K562 (cell line): ENCODE results near the gene SLC35E3. TPM values are rescaled to one million over a fixed set of nuclear protein-coding genes. Genes with fewer than 3 reads are reported as not detected.

Experiments used
- ATAC-seq: fragments of 200-7000 bp; cut with Tn5 transposase; 3 replicates; pipeline ENCODE4 v1.9.1; 2020; ENCODE audit warnings: moderate library complexity
- BruUV-seq: library from RNA; stranded (reverse); fragments of 400-500 nt; replicated peaks from 2 replicates; lab custom pipeline; 2021; lab: Mats Ljungman, UMichigan
- CTCF ChIA-PET: fragments of 300-600 bp; formaldehyde crosslinking; extraction: SDS; loops from one replicate; lab custom pipeline; 2021; ENCODE audit warnings: low intra/inter-chr PET ratio; lab: Yijun Ruan, JAX
- POLR2A ChIA-PET: fragments of 300-600, 350-650 bp; sonication (Branson Sonifier 250); formaldehyde crosslinking; extraction: SDS; loops from one replicate; lab custom pipeline; 2021; ENCODE audit warnings: antibody characterized with exemption, inconsistent platforms; lab: Yijun Ruan, JAX
- DNase-seq, 4 experiments: peaks; one replicate each; pipeline versions ENCODE4 v3.0.0 to v3.0.0-alpha.2; 2011 to 2018; ENCODE audit warnings: low spot score in 3 of 4, mixed read lengths in 3 of 4; ENCODE audit errors: extremely low read depth in 1 of 4
- FAIRE-seq: peaks from 2 replicates; lab custom pipeline; 2011; peaks lifted over from hg19 to GRCh38; lab: Jason Lieb, UNC
- H2AFZ ChIP-seq: 2 replicates; pipeline ENCODE4 v1.6.0; 2011; ENCODE audit warnings: low read depth, low read length, control low read depth, inconsistent platforms
- H3K27ac ChIP-seq: fragments of 200-600 bp; 3 replicates; pipeline ENCODE4 v1.8.0; 2011; ENCODE audit warnings: low read depth, mild to moderate bottlenecking, control low read depth, inconsistent platforms, low read length, moderate library complexity, mixed read lengths; ENCODE audit errors: extremely low read depth
- H3K27me3 ChIP-seq, 2 experiments: fragments of 300-600 bp in 1 of 2; 2 replicates in 1 of 2; 3 replicates in 1 of 2; pipeline versions ENCODE4 v1.6.0 to v1.8.0; 2011; ENCODE audit warnings: inconsistent platforms in 2 of 2, low read length in 2 of 2, mild to moderate bottlenecking in 1 of 2, mixed read lengths in 1 of 2, moderate library complexity in 1 of 2; ENCODE audit not compliant: control insufficient read depth in 2 of 2, insufficient read depth in 2 of 2
- H3K36me3 ChIP-seq: fragments of 300-600 bp; 3 replicates; pipeline ENCODE4 v1.8.0; 2011; ENCODE audit warnings: mild to moderate bottlenecking, low read length, inconsistent platforms; ENCODE audit not compliant: control insufficient read depth, insufficient read depth
- H3K4me1 ChIP-seq, 2 experiments: fragments of 200-600 bp in 1 of 2; replicated peaks in 1 of 2; 2 replicates in 1 of 2; 3 replicates in 1 of 2; pipeline versions ENCODE4 v1.5.1 to v1.8.0; 2011; ENCODE audit warnings: inconsistent platforms in 2 of 2, low read length in 2 of 2, mild to moderate bottlenecking in 1 of 2, mixed read lengths in 1 of 2, moderate library complexity in 1 of 2; ENCODE audit not compliant: control insufficient read depth in 2 of 2, insufficient read depth in 2 of 2
- H3K4me2 ChIP-seq: 2 replicates; pipeline ENCODE4 v1.6.1; 2011; ENCODE audit warnings: low read length, control low read depth, inconsistent platforms, mixed read lengths; ENCODE audit not compliant: insufficient read depth
- H3K4me3 ChIP-seq: fragments of 200-600 bp; sonication (generic), shearing (Covaris generic); 2 replicates; pipeline ENCODE4 v1.5.1; 2016; ENCODE audit warnings: control low read depth, inconsistent platforms
- H3K79me2 ChIP-seq: fragments of 200-600 bp; 3 replicates; pipeline ENCODE4 v1.8.0; 2011; ENCODE audit warnings: low read length, inconsistent platforms; ENCODE audit not compliant: control insufficient read depth, insufficient read depth
- H3K9ac ChIP-seq, 2 experiments: 2 replicates each; pipeline versions ENCODE4 v1.6.0 to v1.6.1; 2011; ENCODE audit warnings: low read depth in 2 of 2, low read length in 2 of 2, control low read depth in 1 of 2, inconsistent platforms in 1 of 2, mild to moderate bottlenecking in 1 of 2, mixed read lengths in 1 of 2; ENCODE audit not compliant: insufficient read depth in 1 of 2
- H3K9me1 ChIP-seq: one replicate; pipeline ENCODE4 v1.6.0; 2011; ENCODE audit warnings: inconsistent platforms, mild to moderate bottlenecking, low read length, moderate library complexity; ENCODE audit not compliant: control insufficient read depth, insufficient read depth
- H3K9me3 ChIP-seq: replicated peaks from 2 replicates; pipeline ENCODE4 v1.5.1; 2011; ENCODE audit warnings: low read depth, low read length, inconsistent platforms; ENCODE audit not compliant: control insufficient read depth, insufficient read depth
- H4K20me1 ChIP-seq: replicated peaks from 2 replicates; pipeline ENCODE4 v1.6.1; 2011; ENCODE audit warnings: low read length, inconsistent platforms, mixed read lengths; ENCODE audit not compliant: control insufficient read depth, insufficient read depth
- ARID1B ChIP-seq: fragments of 450-650 bp; IDR thresholded peaks from 2 replicates; pipeline ENCODE4 v1.6.1; 2016; ENCODE audit warnings: antibody characterized with exemption, mild to moderate bottlenecking, inconsistent platforms
- CCAR2 ChIP-seq: fragments of 200-400 bp; formaldehyde crosslinking; IDR thresholded peaks from 2 replicates; pipeline ENCODE4 v1.6.1; 2017; ENCODE audit warnings: mild to moderate bottlenecking, low read depth, low read length
- CHD2 ChIP-seq: IDR thresholded peaks from 2 replicates; pipeline ENCODE4 v1.6.1; 2011; ENCODE audit warnings: low read depth, low read length
- ETV1 ChIP-seq: fragments of 450-650 bp; conservative IDR thresholded peaks from 2 replicates; pipeline ENCODE4 v1.6.1; 2016; ENCODE audit warnings: missing genetic modification characterization, control low read depth, low read depth, missing compliant biosample characterization
- FOXP1 ChIP-seq: sonication (generic); formaldehyde crosslinking; IDR thresholded peaks from 2 replicates; pipeline ENCODE4 v1.8.0; 2022; ENCODE audit warnings: mild to moderate bottlenecking, missing genetic modification reagents
- FUS ChIP-seq: fragments of 200-400 bp; formaldehyde crosslinking; optimal IDR thresholded peaks from 2 replicates; pipeline ENCODE3; 2017; ENCODE audit warnings: low read depth, low read length
- NCOA6 ChIP-seq: fragments of 450-650 bp; IDR thresholded peaks from 2 replicates; pipeline ENCODE4 v1.6.1; 2017; ENCODE audit warnings: mild to moderate bottlenecking
- SMARCA4 ChIP-seq: fragments of 450-650 bp; IDR thresholded peaks from 2 replicates; pipeline ENCODE4 v1.6.1; 2016
- SNRNP70 ChIP-seq: fragments of 200-400 bp; formaldehyde crosslinking; optimal IDR thresholded peaks from 2 replicates; pipeline ENCODE3; 2017; ENCODE audit warnings: low read depth, low read length
- TCF7L2 ChIP-seq: fragments of 150-350 bp; IDR thresholded peaks from 2 replicates; pipeline ENCODE4 v1.6.1; 2016; ENCODE audit warnings: low read depth, mild to moderate bottlenecking, low read length, moderate library complexity
- WHSC1 ChIP-seq: IDR thresholded peaks from one replicate; pipeline ENCODE4 v1.6.1; 2012; ENCODE audit warnings: low read length, control low read depth, inconsistent platforms
- ZFP36 ChIP-seq: fragments of 150-350 bp; IDR thresholded peaks from 2 replicates; pipeline ENCODE4 v1.6.1; 2018; ENCODE audit warnings: low read length, low read depth; ENCODE audit not compliant: partially characterized antibody
- ZNF24 ChIP-seq: fragments of 450-650 bp; IDR thresholded peaks from 2 replicates; pipeline ENCODE4 v1.6.1; 2016
- ZNF277 ChIP-seq: fragments of 250-450 bp; sonication (Bioruptor Pico); IDR thresholded peaks from 2 replicates; pipeline ENCODE4 v1.8.0; 2022; ENCODE audit warnings: inconsistent platforms, mild to moderate bottlenecking, moderate library complexity, borderline replicate concordance
- ZNF431 ChIP-seq: sonication (generic); formaldehyde crosslinking; IDR thresholded peaks from 2 replicates; pipeline ENCODE4 v1.8.0; 2022; ENCODE audit warnings: mild to moderate bottlenecking, missing genetic modification reagents
- WGBS: fragments of 100-300 bp; shearing (Covaris generic); methylation state at CpG from one replicate; pipeline ENCODE4 v1.1.6; 2016; ENCODE audit warnings: low coverage, mixed read lengths; ENCODE audit not compliant: insufficient coverage; ENCODE audit errors: missing lambda C conversion rate; 5-methylcytosine and 5-hydroxymethylcytosine counted together
- in situ Hi-C: fragments of 300-500 bp; cut with MboI; formaldehyde crosslinking; loops from 4 replicates; pipeline ENCODE4 v1.15.0; 2018; ENCODE audit warnings: inconsistent platforms, mixed read lengths
- intact Hi-C: fragments of 100-400 bp; cut with micrococcal nuclease; formaldehyde crosslinking; loops from 2 replicates; pipeline ENCODE4 v1.14.2; 2022
- polyA plus RNA-seq, 8 experiments: library from polyadenylated mRNA; depleted of rRNA in 4 of 8; stranded (reverse) in 5 of 8; unstranded in 3 of 8; fragments of >200 nt; fragmentation: Nextera tagmentation in 2 of 8; fragmentation: Illumina TruSeq in 1 of 8; extraction: Ambion mirVana in 2 of 8; extraction: Trizol in 1 of 8; gene quantifications; 2 replicates each; pipeline versions ENCODE4 v1.2.1 to v1.2.3, GENCODE V29; 2011 to 2014; ENCODE audit warnings: inconsistent platforms in 1 of 8, missing spikeins in 1 of 8
- total RNA-seq, 7 experiments: library from RNA; depleted of rRNA in 6 of 7; stranded (reverse); fragments of >200 nt in 6 of 7; fragmentation: Illumina TruSeq in 2 of 7; extraction: Trizol in 2 of 7; gene quantifications; 2 replicates each; pipeline versions ENCODE4 v1.2.1 to v1.2.3, GENCODE V29; 2011 to 2021; ENCODE audit warnings: low replicate concordance in 1 of 7
- TF ChIP-seq, protein P1 (sequence below): fragments of 250-450 bp; sonication (Bioruptor Pico); IDR thresholded peaks from 2 replicates; pipeline ENCODE4 v1.8.0; 2021; ENCODE audit warnings: mild to moderate bottlenecking, moderate library complexity
- TF ChIP-seq, protein P2 (sequence below): fragments of 450-650 bp; IDR thresholded peaks from 2 replicates; pipeline ENCODE4 v1.7.1; 2018; ENCODE audit warnings: mild to moderate bottlenecking, low read depth; ENCODE audit not compliant: partially characterized antibody

Gene SLC35E3
- total and polyA plus RNA-seq, 9 of the 15 experiments (the other 6 are each of a cell fraction or from before 2014, with no cell fraction given): 1.2 to 5.9 (median 3.8) TPM

DNA sequence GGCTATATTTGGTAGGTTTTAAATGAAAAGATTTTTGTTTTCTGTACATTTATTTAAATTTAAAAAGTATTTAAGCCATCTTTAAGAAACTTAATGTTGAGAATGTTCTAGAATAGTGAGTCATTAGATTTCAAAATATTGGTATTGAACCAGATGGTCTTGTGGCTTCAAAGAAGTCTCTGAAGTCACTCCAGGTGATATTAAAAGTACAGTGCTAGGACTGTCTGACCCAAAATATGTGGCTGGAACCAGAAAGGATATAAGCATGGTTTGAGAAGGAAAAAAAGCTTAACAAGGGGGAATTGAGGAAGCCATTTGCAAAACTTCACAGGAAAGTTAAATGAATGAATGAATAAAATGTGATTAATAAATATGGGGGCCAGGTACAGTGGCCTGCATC is 33.3 kb downstream of the SLC35E3 start (continued):
- TF ChIP-seq ETV1 (no peak), FUS (no peak), SMARCA4 (no peak), CCAR2 (no peak)
- TF ChIP-seq, protein P1, sequence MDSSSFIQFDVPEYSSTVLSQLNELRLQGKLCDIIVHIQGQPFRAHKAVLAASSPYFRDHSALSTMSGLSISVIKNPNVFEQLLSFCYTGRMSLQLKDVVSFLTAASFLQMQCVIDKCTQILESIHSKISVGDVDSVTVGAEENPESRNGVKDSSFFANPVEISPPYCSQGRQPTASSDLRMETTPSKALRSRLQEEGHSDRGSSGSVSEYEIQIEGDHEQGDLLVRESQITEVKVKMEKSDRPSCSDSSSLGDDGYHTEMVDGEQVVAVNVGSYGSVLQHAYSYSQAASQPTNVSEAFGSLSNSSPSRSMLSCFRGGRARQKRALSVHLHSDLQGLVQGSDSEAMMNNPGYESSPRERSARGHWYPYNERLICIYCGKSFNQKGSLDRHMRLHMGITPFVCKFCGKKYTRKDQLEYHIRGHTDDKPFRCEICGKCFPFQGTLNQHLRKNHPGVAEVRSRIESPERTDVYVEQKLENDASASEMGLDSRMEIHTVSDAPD (CRISPR knock-in tag): no peak

GRCh38 chr12:68780731-68781130 is 34.8 kb downstream of the SLC35E3 start:
- in situ Hi-C loops (no loop called here), intact Hi-C loops (no loop called here)
- H3K4me2 ChIP-seq: no peak overlapping the region
- H3K36me3 ChIP-seq: no peaks in the 10 kb centered on the region
- no peak overlapping the region for H3K27ac ChIP-seq
- H2AFZ ChIP-seq: no peak overlapping the region
- H3K9me1 ChIP-seq: no peaks in the 10 kb centered on the region
- no peaks in the 10 kb centered on the region for H3K27me3 ChIP-seq
- BruUV-seq: no TSS peak
- H4K20me1 ChIP-seq: no peaks in the 10 kb centered on the region
- no peaks in the 10 kb centered on the region for H3K9me3 ChIP-seq
- ChIA-PET CTCF (no interaction called here), POLR2A (interaction anchor here (1.1 kb wide), 2 partner anchors 9 to 27 kb away, joined by 3 to 4 read pairs; partner anchors contain the start of gene MDM2)
- FAIRE-seq (no peak), ATAC-seq (no peak), DNase-seq (no peak)
- H3K4me3 ChIP-seq: no peak overlapping the region
- no peak overlapping the region for H3K9ac ChIP-seq
- no peaks in the 10 kb centered on the region for H3K79me2 ChIP-seq
- 64% methylated on average over 6 of the region's 6 CpGs for WGBS
- TF ChIP-seq, protein P2, sequence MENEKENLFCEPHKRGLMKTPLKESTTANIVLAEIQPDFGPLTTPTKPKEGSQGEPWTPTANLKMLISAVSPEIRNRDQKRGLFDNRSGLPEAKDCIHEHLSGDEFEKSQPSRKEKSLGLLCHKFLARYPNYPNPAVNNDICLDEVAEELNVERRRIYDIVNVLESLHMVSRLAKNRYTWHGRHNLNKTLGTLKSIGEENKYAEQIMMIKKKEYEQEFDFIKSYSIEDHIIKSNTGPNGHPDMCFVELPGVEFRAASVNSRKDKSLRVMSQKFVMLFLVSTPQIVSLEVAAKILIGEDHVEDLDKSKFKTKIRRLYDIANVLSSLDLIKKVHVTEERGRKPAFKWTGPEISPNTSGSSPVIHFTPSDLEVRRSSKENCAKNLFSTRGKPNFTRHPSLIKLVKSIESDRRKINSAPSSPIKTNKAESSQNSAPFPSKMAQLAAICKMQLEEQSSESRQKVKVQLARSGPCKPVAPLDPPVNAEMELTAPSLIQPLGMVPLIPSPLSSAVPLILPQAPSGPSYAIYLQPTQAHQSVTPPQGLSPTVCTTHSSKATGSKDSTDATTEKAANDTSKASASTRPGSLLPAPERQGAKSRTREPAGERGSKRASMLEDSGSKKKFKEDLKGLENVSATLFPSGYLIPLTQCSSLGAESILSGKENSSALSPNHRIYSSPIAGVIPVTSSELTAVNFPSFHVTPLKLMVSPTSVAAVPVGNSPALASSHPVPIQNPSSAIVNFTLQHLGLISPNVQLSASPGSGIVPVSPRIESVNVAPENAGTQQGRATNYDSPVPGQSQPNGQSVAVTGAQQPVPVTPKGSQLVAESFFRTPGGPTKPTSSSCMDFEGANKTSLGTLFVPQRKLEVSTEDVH: no peak
- TF ChIP-seq ZNF431 (CRISPR knock-in tag) (no peak), WHSC1 (no peak), SNRNP70 (no peak), ZNF277 (no peak), ZFP36 (no peak), CHD2 (no peak), ZNF24 (no peak), FOXP1 (no peak), ARID1B (no peak), NCOA6 (no peak), TCF7L2 (no peak)
- peaks cover 0 to 4% of the 10 kb centered on the region in 2 experiments; a peak in 2 of 5 replicates for H3K4me1 ChIP-seq
